Gastrocnemius medialis (tissue), 4 donors: ENCODE results near the gene HOXA4. TPM values are rescaled to one million over a fixed set of nuclear protein-coding genes. Genes with fewer than 3 reads are reported as not detected.

Experiments
- ATAC-seq, 2 donors: fragments of 150-250 bp; one replicate each; pipeline ENCODE4 v1.9.1; 2016
- DNase-seq, 2 donors: peaks; one replicate each; pipeline ENCODE4 v3.0.0-alpha.2; 2019
- H3K27ac ChIP-seq, 4 donors: fragments of 200-600 bp; sonication (generic); 1 replicate in 1 of 4; 2 replicates in 3 of 4; pipeline ENCODE4 v1.5.1; 2016 to 2018; ENCODE audit warnings: mild to moderate bottlenecking in 2 of 4, moderate library complexity in 1 of 4
- H3K27me3 ChIP-seq, 3 donors: fragments of 200-600 bp; sonication (generic) in 2 of 3; 1 replicate in 1 of 3; 2 replicates in 2 of 3; pipeline versions ENCODE4 v1.5.1 to v1.6.0; 2016 to 2019; ENCODE audit warnings: mild to moderate bottlenecking in 1 of 3, moderate library complexity in 1 of 3
- H3K36me3 ChIP-seq, 2 donors: fragments of 200-600 bp; sonication (generic) in 1 of 2; one replicate each; pipeline ENCODE4 v1.5.1; 2017 to 2018
- H3K4me1 ChIP-seq, 2 donors: fragments of 200-600 bp; sonication (generic) in 1 of 2; one replicate each; pipeline ENCODE4 v1.5.1; 2016 to 2017; ENCODE audit warnings: mild to moderate bottlenecking in 2 of 2
- H3K4me3 ChIP-seq, 4 donors: fragments of 200-600 bp; sonication (generic) in 3 of 4; 1 replicate in 1 of 4; 2 replicates in 3 of 4; pipeline ENCODE4 v1.5.1; 2016 to 2019; ENCODE audit warnings: mild to moderate bottlenecking in 2 of 4
- H3K9me3 ChIP-seq, 3 donors: fragments of 200-600 bp; sonication (generic) in 2 of 3; 1 replicate in 1 of 3; 2 replicates in 2 of 3; pipeline ENCODE4 v1.5.1; 2016 to 2019
- POLR2A ChIP-seq, 2 donors: fragments of 450-650 bp; IDR thresholded peaks; one replicate each; pipeline ENCODE4 v1.6.1; 2017; ENCODE audit warnings: antibody characterized with exemption in 2 of 2, mild to moderate bottlenecking in 2 of 2, moderate library complexity in 2 of 2
- in situ Hi-C, 4 donors: fragments of 200-750 bp; cut with MboI; loops; one replicate each; pipeline versions ENCODE4 v1.15.0 to v1.8.0; 2017; ENCODE audit warnings: low sequenced_read_pairs in 4 of 4
- intact Hi-C: fragments of 100-400 bp; cut with DNase I; formaldehyde crosslinking; loops from one replicate; pipeline ENCODE4 v1.15.1; 2023; ENCODE audit warnings: low total_unique reads
- total RNA-seq, 4 donors: library from RNA; depleted of rRNA; stranded (reverse); fragments of >200 nt; gene quantifications; one replicate each; pipeline versions ENCODE4 v1.1.0 to v1.2.3, GENCODE V29; 2016
- TF ChIP-seq, protein P1 (sequence below), 5 experiments: fragments of 450-650 bp in 3 of 5; fragments of 200-600 bp in 2 of 5; sonication (generic) in 2 of 5; IDR thresholded peaks in 4 of 5; conservative IDR thresholded peaks in 1 of 5; 1 replicate in 4 of 5; 2 replicates in 1 of 5; pipeline ENCODE4 v1.5.1; 2016 to 2019; ENCODE audit warnings: antibody characterized with exemption in 5 of 5, mild to moderate bottlenecking in 3 of 5, moderate library complexity in 3 of 5

Gene HOXA4
- total RNA-seq, 4 donors from 2014 or later: 1.7 to 4.2 (median 2.9) TPM

DNA sequence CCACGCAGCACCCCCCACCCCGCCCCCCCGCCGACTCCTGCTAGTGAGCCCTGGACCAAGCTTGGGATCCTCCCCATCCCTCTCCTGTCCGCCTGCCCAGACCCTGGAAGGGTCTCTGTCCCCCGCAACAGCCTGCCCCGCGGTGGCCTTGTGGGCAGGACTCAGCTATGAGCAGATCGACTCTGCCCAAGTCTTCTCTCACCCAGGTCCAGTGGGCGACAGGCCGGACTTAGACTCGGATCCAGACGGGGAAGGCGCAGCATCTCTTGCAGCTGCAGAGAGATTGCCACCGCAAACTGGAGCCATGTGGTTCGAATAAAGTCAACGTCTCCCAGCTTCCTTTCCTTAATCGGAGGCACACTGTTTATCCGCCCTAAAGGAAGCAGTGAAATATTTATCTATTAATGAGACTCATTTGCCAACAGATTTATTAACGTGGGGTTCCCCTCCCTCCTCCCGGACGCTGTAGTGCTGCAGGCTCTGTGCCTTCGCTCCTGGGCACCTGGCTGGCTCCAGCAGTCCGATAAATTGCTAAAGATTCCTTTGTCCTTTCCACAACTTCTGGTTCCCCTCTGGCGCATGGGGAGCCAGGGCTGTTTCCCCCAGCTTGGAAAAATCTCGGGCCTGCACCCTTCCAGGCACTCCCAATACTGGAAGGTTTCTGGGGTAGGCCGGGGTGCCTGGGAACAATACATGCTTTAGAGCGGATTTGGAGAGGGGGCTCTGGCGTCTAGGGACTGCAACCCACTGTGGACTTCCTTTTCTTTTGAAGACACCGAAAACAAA is 26.6 kb upstream of the HOXA4 start:
- TF ChIP-seq, protein P1, sequence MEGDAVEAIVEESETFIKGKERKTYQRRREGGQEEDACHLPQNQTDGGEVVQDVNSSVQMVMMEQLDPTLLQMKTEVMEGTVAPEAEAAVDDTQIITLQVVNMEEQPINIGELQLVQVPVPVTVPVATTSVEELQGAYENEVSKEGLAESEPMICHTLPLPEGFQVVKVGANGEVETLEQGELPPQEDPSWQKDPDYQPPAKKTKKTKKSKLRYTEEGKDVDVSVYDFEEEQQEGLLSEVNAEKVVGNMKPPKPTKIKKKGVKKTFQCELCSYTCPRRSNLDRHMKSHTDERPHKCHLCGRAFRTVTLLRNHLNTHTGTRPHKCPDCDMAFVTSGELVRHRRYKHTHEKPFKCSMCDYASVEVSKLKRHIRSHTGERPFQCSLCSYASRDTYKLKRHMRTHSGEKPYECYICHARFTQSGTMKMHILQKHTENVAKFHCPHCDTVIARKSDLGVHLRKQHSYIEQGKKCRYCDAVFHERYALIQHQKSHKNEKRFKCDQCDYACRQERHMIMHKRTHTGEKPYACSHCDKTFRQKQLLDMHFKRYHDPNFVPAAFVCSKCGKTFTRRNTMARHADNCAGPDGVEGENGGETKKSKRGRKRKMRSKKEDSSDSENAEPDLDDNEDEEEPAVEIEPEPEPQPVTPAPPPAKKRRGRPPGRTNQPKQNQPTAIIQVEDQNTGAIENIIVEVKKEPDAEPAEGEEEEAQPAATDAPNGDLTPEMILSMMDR (IDR thresholded peaks at IDR 0.05 in 4 of 5, conservative IDR thresholded peaks at IDR 0.05 in 1 of 5): no peak
- peak overlapping the region; percentile 83 to 97 (median 90) for H3K27ac ChIP-seq
- DNase-seq (peak in 1 of 2 donors; percentile 15), ATAC-seq (no peak)
- intact Hi-C loops (loop anchor here (1.0 kb wide), 1 partner anchor 8 kb away; the partner anchor contains the start of gene HOXA9), in situ Hi-C loops (loop anchor here in 2 of 4 donors (10.0 to 25.0 kb wide), 3 partner anchors 782 to 945 kb away; partner anchors contain the start of genes CBX3 (in 1 of the 2) and HNRNPA2B1 (in 1 of the 2))
- peaks cover 13 to 26% of the 10 kb centered on the region in 2 donors for H3K4me1 ChIP-seq
- H3K27me3 ChIP-seq: no peaks in the 10 kb centered on the region
- no peaks in the 10 kb centered on the region for H3K36me3 ChIP-seq
- H3K9me3 ChIP-seq: no peaks in the 10 kb centered on the region
- peak overlapping the region; percentile 63 to 96 (median 81) for H3K4me3 ChIP-seq

DNA sequence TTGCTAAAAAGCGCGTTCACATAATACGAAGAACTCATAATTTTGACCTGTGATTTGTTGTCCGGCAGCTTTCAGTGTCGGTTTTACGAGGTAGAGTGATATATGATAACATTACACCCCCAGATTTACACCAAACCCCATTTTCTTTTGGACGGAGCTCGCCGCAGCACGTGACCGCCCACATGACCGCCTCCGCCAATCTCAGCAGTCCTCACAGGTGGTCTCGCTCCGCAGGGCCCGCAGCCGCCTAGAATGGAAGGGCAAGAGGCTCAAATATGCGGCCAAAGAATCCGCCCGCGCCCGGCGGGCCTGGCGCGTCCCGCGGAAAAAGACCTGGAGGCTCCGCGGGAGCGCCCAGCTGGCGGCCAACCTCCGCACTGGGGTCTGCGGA is 25.9 kb upstream of the HOXA4 start, which contains the start of gene HOXA7:
Gene HOXA7 (minus strand): TSS at position 168 of the 391 bp plus-strand sequence. CDS start 130 bp downstream, at position 38.
- Histone ChIP-seq H3K4me3 (peak within 1 kb of the TSS; percentile 63 to 96 (median 81)), H3K27ac (peak within 1 kb of the TSS; percentile 83 to 97 (median 90)), H3K4me1 (peaks cover 17 to 28% of the 10 kb centered on the region in 2 donors), H3K36me3 (no peaks in the 10 kb centered on the region), H3K27me3 (no peaks in the 10 kb centered on the region), H3K9me3 (no peaks in the 10 kb centered on the region)
- TF ChIP-seq, protein P1 (IDR thresholded peaks at IDR 0.05 in 4 of 5, conservative IDR thresholded peaks at IDR 0.05 in 1 of 5): no peak
- peak; percentile 6 to 12 for TF ChIP-seq POLR2A (IDR thresholded peaks at IDR 0.05)
- peak; percentile 68 to 72 for ATAC-seq
- intact Hi-C loops (loop anchor here (1.0 kb wide), 1 partner anchor 9 kb away; the partner anchor contains the start of gene HOXA9), in situ Hi-C loops (loop anchor here in 2 of 4 donors (10.0 to 25.0 kb wide), 3 partner anchors 782 to 944 kb away; partner anchors contain the start of genes CBX3 (in 1 of the 2) and HNRNPA2B1 (in 1 of the 2))
- peak; percentile 74 to 86 for DNase-seq

- Histone ChIP-seq H3K27ac (peak overlapping the region; percentile 83 to 97 (median 90)), H3K36me3 (no peaks in the 10 kb centered on the region), H3K27me3 (no peaks in the 10 kb centered on the region), H3K4me1 (peaks cover 22 to 27% of the 10 kb centered on the region in 2 donors), H3K9me3 (no peaks in the 10 kb centered on the region), H3K4me3 (peak overlapping the region; percentile 63 to 96 (median 81))
- intact Hi-C loops (loop anchor here (1.0 kb wide), 1 partner anchor 9 kb away; the partner anchor contains the start of gene HOXA9), in situ Hi-C loops (loop anchor here in 2 of 4 donors (10.0 to 25.0 kb wide), 3 partner anchors 781 to 944 kb away; partner anchors contain the start of genes CBX3 (in 1 of the 2) and HNRNPA2B1 (in 1 of the 2))
- peak; percentile 47 to 49 for ATAC-seq
- TF ChIP-seq POLR2A (IDR thresholded peaks at IDR 0.05): peak; percentile 13 to 51
- TF ChIP-seq, protein P1 (IDR thresholded peaks at IDR 0.05 in 4 of 5, conservative IDR thresholded peaks at IDR 0.05 in 1 of 5): peak in 1 of 5 experiments; percentile 32
- peak in 1 of 2 donors; percentile 45 for DNase-seq
These were observed 25.4 kb upstream of the HOXA4 start for GRCh38 chr7:27155816-27156507.
